Measurements from ENCODE around the gene ARHGDIG. TPM values are rescaled to one million over a fixed set of nuclear protein-coding genes. Genes with fewer than 3 reads are reported as not detected.

The ARHGDIG gene
- total and polyA plus RNA-seq, 8 donors: 3.1 to 50.4 (median 9.6) TPM; not detected in 1

- WGBS, 5 donors: 78 to 86% (median 85%) methylated on average over 29 to 37 of the region's 37 CpGs
- H3K9me3 ChIP-seq: no peaks in the 10 kb centered on the region
- no peak overlapping the region for H3K27ac ChIP-seq
- H3K4me1 ChIP-seq: no peaks in the 10 kb centered on the region
- H3K4me3 ChIP-seq: no peak overlapping the region
- peaks cover 24 to 78% (median 69%) of the 10 kb centered on the region in 4 donors for H3K36me3 ChIP-seq
- TF ChIP-seq, protein P1, sequence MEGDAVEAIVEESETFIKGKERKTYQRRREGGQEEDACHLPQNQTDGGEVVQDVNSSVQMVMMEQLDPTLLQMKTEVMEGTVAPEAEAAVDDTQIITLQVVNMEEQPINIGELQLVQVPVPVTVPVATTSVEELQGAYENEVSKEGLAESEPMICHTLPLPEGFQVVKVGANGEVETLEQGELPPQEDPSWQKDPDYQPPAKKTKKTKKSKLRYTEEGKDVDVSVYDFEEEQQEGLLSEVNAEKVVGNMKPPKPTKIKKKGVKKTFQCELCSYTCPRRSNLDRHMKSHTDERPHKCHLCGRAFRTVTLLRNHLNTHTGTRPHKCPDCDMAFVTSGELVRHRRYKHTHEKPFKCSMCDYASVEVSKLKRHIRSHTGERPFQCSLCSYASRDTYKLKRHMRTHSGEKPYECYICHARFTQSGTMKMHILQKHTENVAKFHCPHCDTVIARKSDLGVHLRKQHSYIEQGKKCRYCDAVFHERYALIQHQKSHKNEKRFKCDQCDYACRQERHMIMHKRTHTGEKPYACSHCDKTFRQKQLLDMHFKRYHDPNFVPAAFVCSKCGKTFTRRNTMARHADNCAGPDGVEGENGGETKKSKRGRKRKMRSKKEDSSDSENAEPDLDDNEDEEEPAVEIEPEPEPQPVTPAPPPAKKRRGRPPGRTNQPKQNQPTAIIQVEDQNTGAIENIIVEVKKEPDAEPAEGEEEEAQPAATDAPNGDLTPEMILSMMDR (IDR thresholded peaks at IDR 0.05): no peak
- TF ChIP-seq EP300 (IDR thresholded peaks at IDR 0.05) (no peak), POLR2A (IDR thresholded peaks at IDR 0.05) (no peak), POLR2AphosphoS5 (IDR thresholded peaks at IDR 0.05) (no peak)
- no peak for DNase-seq
- H3K27me3 ChIP-seq: no peaks in the 10 kb centered on the region
- intact Hi-C loops (cut with DNase I; ENCODE audit: low total_unique reads): no loop called here
Measured at GRCh38 chr16:296806-297510, 16.6 kb downstream of the ARHGDIG start.

- no peaks in the 10 kb centered on the region for H3K9me3 ChIP-seq
- no peak overlapping the region for H3K4me3 ChIP-seq
- H3K27ac ChIP-seq: no peak overlapping the region
- 91 to 96% (median 94%) methylated on average over 24 to 32 of the region's 32 CpGs for WGBS, 5 donors
- peaks cover 22 to 78% (median 69%) of the 10 kb centered on the region in 4 donors for H3K36me3 ChIP-seq
- TF ChIP-seq, protein P1 (IDR thresholded peaks at IDR 0.05): no peak
- no peak for TF ChIP-seq POLR2A (IDR thresholded peaks at IDR 0.05)
- no peaks in the 10 kb centered on the region for H3K4me1 ChIP-seq
- DNase-seq: no peak
- H3K27me3 ChIP-seq: no peaks in the 10 kb centered on the region
- intact Hi-C loops (cut with DNase I; ENCODE audit: low total_unique reads): no loop called here
Measured at GRCh38 chr16:297832-298231, 17.4 kb downstream of the ARHGDIG start.

- WGBS, 5 donors: 92 to 96% (median 94%) methylated on average over 6 of the region's 6 CpGs
- Histone ChIP-seq H3K27me3 (no peaks in the 10 kb centered on the region), H3K36me3 (peaks cover 20 to 90% (median 77%) of the 10 kb centered on the region in 4 donors), H3K4me3 (no peak overlapping the region), H3K4me1 (no peaks in the 10 kb centered on the region), H3K9me3 (no peaks in the 10 kb centered on the region), H3K27ac (no peak overlapping the region)
- TF ChIP-seq, protein P1 (IDR thresholded peaks at IDR 0.05): no peak
- TF ChIP-seq POLR2A (IDR thresholded peaks at IDR 0.05): no peak
- TF ChIP-seq POLR2AphosphoS5 (IDR thresholded peaks at IDR 0.05): no peak
- no peak for TF ChIP-seq EP300 (IDR thresholded peaks at IDR 0.05)
- intact Hi-C loops (cut with DNase I; ENCODE audit: low total_unique reads): no loop called here
- no peak for DNase-seq
Measured at GRCh38 chr16:301235-301634, 20.8 kb downstream of the ARHGDIG start.

- no peaks in the 10 kb centered on the region for H3K4me1 ChIP-seq
- intact Hi-C loops (cut with DNase I; ENCODE audit: low total_unique reads): no loop called here
- H3K27me3 ChIP-seq: no peaks in the 10 kb centered on the region
- no peaks in the 10 kb centered on the region for H3K9me3 ChIP-seq
- peaks cover 20 to 90% (median 77%) of the 10 kb centered on the region in 4 donors for H3K36me3 ChIP-seq
- TF ChIP-seq, protein P1 (IDR thresholded peaks at IDR 0.05): no peak
- TF ChIP-seq POLR2A (IDR thresholded peaks at IDR 0.05): no peak
- TF ChIP-seq EP300 (IDR thresholded peaks at IDR 0.05): no peak
- no peak for TF ChIP-seq POLR2AphosphoS5 (IDR thresholded peaks at IDR 0.05)
- DNase-seq: no peak
- H3K27ac ChIP-seq: no peak overlapping the region
- no peak overlapping the region for H3K4me3 ChIP-seq
- 93 to 96% (median 95%) methylated on average over 4 to 13 of the region's 13 CpGs for WGBS, 5 donors
Measured at GRCh38 chr16:301950-302349, 21.6 kb downstream of the ARHGDIG start.
